ENCODE results near the gene COQ9.
"Not testable (repeated sequence)": the region's sequence is repeated elsewhere in the genome, so short reads cannot be mapped to it uniquely, and the experiment has no call there.

The COQ9 gene

DNA sequence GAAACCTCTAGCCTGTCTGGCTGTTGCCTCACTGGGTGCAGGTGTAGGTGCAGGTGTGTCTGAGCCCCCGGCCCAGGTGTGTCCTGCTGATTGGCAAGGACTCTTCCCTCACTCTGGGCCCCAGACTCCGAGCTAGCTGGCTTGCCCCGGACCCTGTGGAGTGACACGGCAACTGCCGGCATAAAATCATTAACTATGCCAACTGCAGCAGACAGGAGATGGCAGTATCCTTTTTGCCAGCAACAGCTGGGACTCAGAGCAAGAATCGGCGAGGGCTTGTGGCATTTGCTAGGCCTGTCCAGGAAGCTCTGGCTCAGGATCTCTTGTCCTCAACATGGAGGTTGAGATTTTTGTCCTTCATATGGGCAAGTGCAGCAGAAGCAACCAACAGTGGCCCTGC, 20.9 kb upstream of the COQ9 start:
- DNase-seq (ENCODE audit: low read depth in 2 of 2), result no peak

DNA sequence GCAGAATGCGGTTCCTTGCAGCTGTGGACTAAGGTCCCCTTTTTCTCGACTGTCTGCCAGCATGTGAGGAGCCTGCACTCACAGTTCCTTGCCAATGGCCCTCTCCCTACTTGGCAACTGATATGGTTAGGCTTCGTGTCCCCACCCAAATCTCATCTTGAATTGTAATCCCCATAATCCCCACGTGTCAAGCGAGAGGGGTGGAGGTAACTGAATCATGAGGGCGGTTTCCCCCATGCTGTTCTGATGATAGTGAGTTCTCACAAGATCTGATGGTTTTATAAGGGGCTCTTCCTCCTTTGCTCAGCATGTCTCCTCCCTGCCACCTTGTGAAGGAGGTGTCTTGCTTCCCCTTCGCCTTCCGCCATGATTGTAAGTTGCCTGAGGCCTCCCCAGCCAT, 20.0 kb upstream of the COQ9 start:
- DNase-seq (ENCODE audit: low read depth in 2 of 2), result no peak

GRCh38 chr16:57427824-57428223, 19.5 kb upstream of the COQ9 start:
- no peak for DNase-seq (ENCODE audit: low read depth in 2 of 2)

DNA sequence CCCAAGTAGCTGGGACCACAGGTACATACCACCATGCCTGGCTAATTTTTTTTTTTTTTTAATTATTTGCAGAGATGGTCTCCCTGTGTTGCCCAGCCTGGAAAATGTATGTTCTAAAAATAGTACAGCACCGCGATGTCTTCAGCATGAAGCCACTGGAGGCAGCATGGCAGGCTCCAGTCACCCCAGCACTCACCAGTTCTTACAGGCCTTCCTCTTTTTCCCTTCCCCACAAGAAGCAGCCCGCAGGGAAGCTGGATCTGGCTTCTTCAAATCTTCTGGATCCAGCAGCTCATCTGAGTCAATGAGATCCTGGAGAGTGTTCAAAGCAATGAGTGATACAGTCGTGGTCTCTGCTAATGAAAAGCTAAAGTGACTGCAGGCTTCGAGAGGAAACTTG, 16.3 kb upstream of the COQ9 start:
- no peak for DNase-seq (ENCODE audit: low read depth in 2 of 2)

- no peak for DNase-seq (ENCODE audit: low read depth in 2 of 2)
Measured at GRCh38 chr16:57432505-57432904, 14.8 kb upstream of the COQ9 start.

DNA sequence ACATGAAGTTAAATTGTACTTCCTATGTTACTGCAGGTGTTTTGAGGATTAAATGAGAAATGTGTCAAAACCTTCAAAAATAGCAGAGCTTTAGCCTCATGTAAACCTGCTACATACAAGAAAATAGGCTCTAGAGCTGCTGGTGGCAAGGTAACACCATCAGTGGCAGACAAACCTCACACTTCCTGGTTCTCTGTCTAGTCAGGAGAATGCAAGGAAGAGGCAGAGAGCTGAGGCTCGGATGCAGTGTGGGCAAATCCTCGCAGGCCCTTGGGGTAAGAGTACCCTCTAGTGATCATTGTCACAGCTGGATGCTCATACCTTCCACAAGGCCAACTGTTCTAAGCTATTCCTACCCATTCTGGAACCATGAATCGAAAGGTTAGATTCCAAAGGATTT, 14.3 kb upstream of the COQ9 start:
- DNase-seq (ENCODE audit: low read depth in 2 of 2), result no peak

GRCh38 chr16:57434003-57434402, 13.3 kb upstream of the COQ9 start:
- no peak for DNase-seq (ENCODE audit: low read depth in 2 of 2)

- no peak for DNase-seq (ENCODE audit: low read depth in 2 of 2)
Measured at GRCh38 chr16:57435838-57436237, 11.4 kb upstream of the COQ9 start.

DNA sequence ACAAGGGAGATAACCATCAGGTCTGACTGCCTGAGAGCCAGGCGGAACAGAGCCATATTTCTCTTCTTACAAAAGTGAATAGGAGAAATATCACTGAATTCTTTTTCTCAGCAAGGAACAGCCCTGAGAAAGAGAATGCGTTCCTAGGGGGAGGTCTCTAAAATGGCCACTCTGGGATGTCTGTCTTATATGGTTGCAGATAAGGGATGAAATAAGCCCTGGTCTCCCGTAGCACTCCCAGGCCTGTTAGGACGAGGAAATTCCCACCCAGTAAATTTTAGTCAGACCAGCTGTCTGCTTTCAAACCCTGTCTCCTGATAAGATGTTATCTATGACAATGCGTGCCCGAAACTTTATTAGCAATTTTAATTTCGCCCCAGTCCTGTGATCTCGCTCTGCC, 7.3 kb upstream of the COQ9 start:
- not testable (repeated sequence) for DNase-seq (ENCODE audit: low read depth in 2 of 2)

DNA sequence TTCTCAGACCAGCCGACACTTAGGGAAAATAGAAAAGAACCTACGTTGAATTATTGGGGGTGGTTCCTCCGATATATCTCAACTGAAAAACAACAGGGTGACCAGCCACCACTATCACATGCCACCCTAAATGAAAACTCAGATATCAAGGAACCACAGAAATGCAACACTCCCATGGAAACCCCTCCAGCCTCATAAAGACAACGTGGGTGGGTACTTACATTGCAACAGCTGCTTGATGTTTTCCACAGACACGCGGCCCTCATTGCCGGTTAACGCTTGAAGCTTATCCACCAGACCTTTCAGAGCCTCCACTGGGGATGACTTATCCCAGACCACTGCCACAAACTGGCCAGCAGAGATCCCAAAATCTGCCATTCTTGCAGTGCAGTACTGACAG, 6.7 kb upstream of the COQ9 start:
- DNase-seq (ENCODE audit: low read depth in 2 of 2), result not testable (repeated sequence)

GRCh38 chr16:57444711-57445110, 2.6 kb upstream of the COQ9 start:
- DNase-seq (ENCODE audit: low read depth in 2 of 2), result no peak

DNA sequence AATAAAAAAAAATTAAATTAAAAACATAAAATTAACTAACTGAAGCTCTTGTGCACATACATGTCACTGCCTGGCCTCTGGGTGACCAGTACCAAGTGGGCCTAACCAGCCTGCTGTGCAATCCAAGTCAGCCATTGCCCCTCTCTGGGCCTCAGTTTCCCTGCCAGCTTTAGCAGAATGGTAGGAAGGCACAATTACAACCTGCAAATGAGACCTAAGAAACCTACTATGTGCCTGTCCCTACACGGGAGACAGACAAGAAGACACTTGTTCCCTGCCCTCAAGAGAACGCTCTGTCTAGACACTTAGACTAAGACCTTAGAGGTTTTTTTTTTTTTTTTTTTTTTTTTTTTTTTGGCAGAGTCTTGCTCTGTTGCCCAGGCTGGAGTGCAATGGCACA, 1.8 kb upstream of the COQ9 start:
- DNase-seq (ENCODE audit: low read depth in 2 of 2), result no peak

DNA sequence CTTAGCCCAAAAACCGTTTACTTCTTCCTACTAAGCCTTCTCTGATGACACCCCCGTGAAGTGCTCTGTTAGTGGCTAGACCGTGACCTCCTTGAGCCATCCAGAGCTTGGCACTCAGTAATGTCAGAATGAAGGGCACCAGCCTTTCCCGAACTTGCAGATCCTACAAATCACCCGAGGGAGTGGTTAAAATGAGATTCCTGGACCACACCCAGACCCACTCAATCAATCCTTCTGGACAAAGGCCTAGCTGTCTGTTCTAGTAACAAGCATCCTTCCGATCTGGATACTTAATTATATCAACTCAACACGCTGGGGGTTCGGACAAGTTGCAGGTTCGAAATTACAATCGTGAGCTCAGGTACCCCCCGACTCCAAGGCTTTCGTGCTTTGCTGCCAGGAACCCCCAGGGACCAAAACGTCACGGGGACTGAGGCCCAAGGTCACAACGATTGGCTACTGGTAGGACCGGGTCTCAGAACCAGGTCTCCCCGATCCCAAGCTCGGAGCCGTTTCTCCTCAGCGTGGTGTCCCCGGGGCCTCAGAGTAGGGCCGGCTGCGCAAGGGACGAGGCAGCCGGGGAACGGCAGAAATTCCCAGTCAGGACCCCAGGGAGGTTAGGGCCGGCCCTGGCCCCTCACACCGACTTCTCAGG, 621 bp upstream of the COQ9 start:
- peak; percentile 9 to 13 for DNase-seq (ENCODE audit: low read depth in 2 of 2)

DNA sequence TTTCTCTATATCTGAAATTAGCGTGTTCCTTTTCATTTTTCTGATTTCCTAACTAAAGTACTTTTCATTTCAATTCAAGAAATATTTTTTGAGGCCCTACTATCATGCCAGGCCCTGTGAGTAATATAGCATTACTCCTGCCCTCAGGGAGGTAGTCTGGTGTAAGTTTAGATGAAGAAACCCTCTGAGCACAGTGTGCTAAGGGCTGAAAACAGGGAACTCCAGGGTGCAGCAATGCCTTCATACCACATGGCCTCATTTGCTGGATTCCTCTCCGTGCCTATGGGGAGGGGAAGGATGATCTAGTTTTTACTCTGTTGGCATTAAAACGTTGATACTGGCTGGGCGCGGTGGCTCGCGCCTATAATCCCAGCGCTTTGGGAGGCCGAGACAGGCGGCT, 4.7 kb downstream of the COQ9 start:
- no peak for DNase-seq (ENCODE audit: low read depth in 2 of 2)

- DNase-seq (ENCODE audit: low read depth in 2 of 2), result peak; percentile 80 to 91
Measured at GRCh38 chr16:57462209-57462977, 15.1 kb downstream of the COQ9 start, which contains the start of gene POLR2C. Gene POLR2C, plus strand, starts transcription at chr16:57462679. Its CDS starts 46 bp downstream, at chr16:57462725.

- no peak for DNase-seq (ENCODE audit: low read depth in 2 of 2)
Measured at GRCh38 chr16:57462978-57463362, 15.7 kb downstream of the COQ9 start.

DNA sequence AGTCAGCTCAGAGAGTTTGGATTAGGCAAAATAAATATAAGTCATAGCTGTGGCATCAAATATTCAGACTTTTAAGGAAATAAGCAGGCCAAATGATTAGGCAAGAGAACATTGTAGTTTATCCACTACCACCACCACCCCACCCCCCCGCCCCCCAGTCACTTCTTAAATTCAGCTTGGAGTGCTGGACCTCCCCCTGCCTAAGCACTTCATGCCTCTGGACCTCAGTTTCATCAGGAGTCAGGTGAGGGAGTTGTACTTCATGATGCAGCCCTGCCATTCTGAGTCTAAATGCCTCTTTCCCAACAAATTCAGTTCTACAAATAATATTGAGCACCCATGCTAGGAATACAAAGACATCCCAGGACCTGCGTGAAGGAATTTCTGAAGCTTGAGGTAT, 17.2 kb downstream of the COQ9 start:
- no peak for DNase-seq (ENCODE audit: low read depth in 2 of 2)

GRCh38 chr16:57468346-57468745, 21.1 kb downstream of the COQ9 start:
- DNase-seq (ENCODE audit: low read depth in 2 of 2), result no peak

- no peak for DNase-seq (ENCODE audit: low read depth in 2 of 2)
Measured at GRCh38 chr16:57469046-57469445, 21.8 kb downstream of the COQ9 start.

- DNase-seq (ENCODE audit: low read depth in 2 of 2), result no peak
Measured at GRCh38 chr16:57469917-57470470, 22.7 kb downstream of the COQ9 start.

GRCh38 chr16:57470711-57471110, 23.4 kb downstream of the COQ9 start:
- DNase-seq (ENCODE audit: low read depth in 2 of 2), result no peak

DNA sequence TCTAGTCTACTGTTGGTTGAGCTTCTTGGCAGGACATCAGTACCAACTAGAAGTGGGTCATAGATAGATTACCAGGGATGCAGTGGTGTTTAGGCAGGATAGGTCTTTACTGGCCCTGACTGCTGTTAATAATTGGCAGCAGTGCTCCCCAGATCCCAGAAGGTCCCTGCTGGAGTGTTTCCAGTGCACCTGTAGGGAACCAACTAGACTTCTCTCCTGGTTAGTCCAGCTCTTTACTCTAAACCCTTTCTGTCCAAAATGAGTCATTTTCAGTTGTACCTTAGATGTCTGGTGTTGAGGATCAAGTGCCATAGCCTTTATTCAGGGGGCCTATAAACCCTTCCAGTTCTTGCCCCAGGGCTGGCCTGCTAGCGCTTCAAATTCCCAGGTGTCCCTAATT, 23.9 kb downstream of the COQ9 start:
- no peak for DNase-seq (ENCODE audit: low read depth in 2 of 2)

Data from stimulated activated CD4-positive, alpha-beta T cell treated with anti-CD3 and anti-CD28 coated beads, Interleukin-12 subunit alpha, Interleukin-12 subunit beta, amount 100 ng/mL, for 24 hours (primary cell).